Stimulated activated CD4-positive, alpha-beta T cell treated with anti-CD3 and anti-CD28 coated beads, Interleukin-12 subunit alpha, Interleukin-12 subunit beta, amount 100 ng/mL, for 24 hours (primary cell): ENCODE measurements around the gene ATP9B.
"Not testable (repeated sequence)": the region's sequence is repeated elsewhere in the genome, so short reads cannot be mapped to it uniquely, and the experiment has no call there.

ENCODE experiments used
- DNase-seq, 2 experiments: peaks; one replicate each; pipeline ENCODE4 v3.0.0-alpha.2; 2020; ENCODE audit warnings: low read depth in 2 of 2

The ATP9B gene

GRCh38 chr18:79133724-79134123, 64.5 kb downstream of the ATP9B start:
- DNase-seq, result no peak

GRCh38 chr18:79135924-79136323, 66.7 kb downstream of the ATP9B start:
- no peak for DNase-seq

GRCh38 chr18:79136742-79137141, 67.5 kb downstream of the ATP9B start:
- no peak for DNase-seq

- DNase-seq, result no peak
Measured at GRCh38 chr18:79139206-79139605, 70.0 kb downstream of the ATP9B start.

GRCh38 chr18:79147014-79147413, 77.8 kb downstream of the ATP9B start:
- no peak for DNase-seq

GRCh38 chr18:79151191-79151590, 82.0 kb downstream of the ATP9B start:
- DNase-seq, result no peak

- no peak for DNase-seq
Measured at GRCh38 chr18:79156327-79156726, 87.1 kb downstream of the ATP9B start.

GRCh38 chr18:79164706-79165105, 95.5 kb downstream of the ATP9B start:
- DNase-seq, result no peak

- no peak for DNase-seq
Measured at GRCh38 chr18:79166702-79167101, 97.5 kb downstream of the ATP9B start.

GRCh38 chr18:79167526-79168190, 98.5 kb downstream of the ATP9B start:
- DNase-seq, result no peak

- DNase-seq, result no peak
Measured at GRCh38 chr18:79169958-79170555, 100.9 kb downstream of the ATP9B start.

GRCh38 chr18:79172331-79172730, 103.1 kb downstream of the ATP9B start:
- not testable (repeated sequence) for DNase-seq

- no peak for DNase-seq
Measured at GRCh38 chr18:79173742-79174141, 104.5 kb downstream of the ATP9B start.

GRCh38 chr18:79178113-79178531, 108.9 kb downstream of the ATP9B start:
- no peak for DNase-seq

GRCh38 chr18:79182047-79182713, 113.0 kb downstream of the ATP9B start:
- no peak for DNase-seq

GRCh38 chr18:79185648-79186047, 116.5 kb downstream of the ATP9B start:
- DNase-seq, result no peak

- no peak for DNase-seq
Measured at GRCh38 chr18:79186649-79187048, 117.5 kb downstream of the ATP9B start.

- DNase-seq, result no peak
Measured at GRCh38 chr18:79187532-79188277, 118.5 kb downstream of the ATP9B start.

GRCh38 chr18:79191418-79191817, 122.2 kb downstream of the ATP9B start:
- no peak for DNase-seq

GRCh38 chr18:79191956-79192355, 122.8 kb downstream of the ATP9B start:
- no peak for DNase-seq

- no peak for DNase-seq
Measured at GRCh38 chr18:79193826-79194225, 124.6 kb downstream of the ATP9B start.
